Suprapubic skin (tissue), 4 donors: ENCODE measurements around the gene P2RY2.

Source experiments
- CTCF ChIP-seq, 2 donors: fragments of 200-600 bp in 1 of 2; fragments of 450-650 bp in 1 of 2; sonication (generic) in 1 of 2; IDR thresholded peaks; one replicate each; pipeline ENCODE4 v1.5.1; 2016 to 2019; ENCODE audit warnings: antibody characterized with exemption in 2 of 2, mild to moderate bottlenecking in 1 of 2, moderate library complexity in 1 of 2
- EP300 ChIP-seq: sonication (generic); formaldehyde crosslinking; IDR thresholded peaks from one replicate; pipeline ENCODE4 v1.6.1; 2017; ENCODE audit warnings: antibody characterized with exemption
- POLR2A ChIP-seq, 2 donors: fragments of 450-650 bp; IDR thresholded peaks; one replicate each; pipeline ENCODE4 v1.6.1; 2017; ENCODE audit warnings: antibody characterized with exemption in 2 of 2, mild to moderate bottlenecking in 2 of 2, moderate library complexity in 2 of 2
- POLR2AphosphoS5 ChIP-seq, 3 donors: sonication (generic); formaldehyde crosslinking; IDR thresholded peaks; one replicate each; pipeline ENCODE4 v1.6.1; 2017; ENCODE audit warnings: antibody characterized with exemption in 3 of 3

DNA sequence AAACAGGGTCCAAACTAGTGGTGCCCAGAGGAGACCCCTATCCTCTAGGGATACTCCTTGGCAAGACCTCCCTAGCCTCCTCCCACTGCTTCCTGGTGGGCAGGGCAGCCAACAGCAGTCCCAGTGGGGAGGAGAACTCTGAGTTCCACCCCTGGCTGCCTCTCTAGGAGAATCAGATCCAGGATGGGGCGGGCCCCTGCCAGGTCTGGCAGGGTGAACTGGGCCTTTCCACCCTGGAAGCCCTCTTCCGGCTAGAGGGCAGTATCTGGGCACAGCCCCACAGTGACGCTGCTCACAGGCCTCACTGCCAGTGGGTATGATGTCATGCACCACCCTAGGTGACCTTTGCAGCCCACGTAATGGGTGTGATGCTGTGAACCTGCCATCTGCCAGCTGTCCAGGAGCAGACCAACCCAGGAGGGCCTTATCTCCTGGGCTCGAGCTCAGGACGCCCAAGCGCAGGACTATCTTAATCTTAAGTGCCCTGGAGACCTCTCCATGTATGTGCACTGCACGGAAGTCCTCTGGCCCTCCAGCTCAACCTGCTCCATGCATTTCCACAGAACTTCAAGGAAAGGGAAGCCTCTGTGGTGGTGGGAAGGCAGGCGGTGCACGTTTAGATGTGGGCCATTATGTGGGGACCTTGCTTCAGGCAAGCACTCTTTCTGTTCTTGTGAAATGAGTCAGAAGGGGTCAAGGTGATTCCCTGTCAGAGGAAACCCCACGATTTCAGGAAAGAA, 44.2 kb upstream of the P2RY2 start:
- TF ChIP-seq CTCF (IDR thresholded peaks at IDR 0.05) (no peak), POLR2A (IDR thresholded peaks at IDR 0.05) (no peak), POLR2AphosphoS5 (IDR thresholded peaks at IDR 0.05) (no peak), EP300 (no peak)
